Heart left ventricle (tissue), 13 donors: ENCODE measurements around the gene ITGA11.

Experiments used
- POLR2A ChIP-seq, 2 donors: fragments of 450-650 bp; IDR thresholded peaks; one replicate each; pipeline ENCODE4 v1.6.1; 2017; ENCODE audit warnings: antibody characterized with exemption in 2 of 2, mild to moderate bottlenecking in 2 of 2, moderate library complexity in 2 of 2
- TF ChIP-seq, protein P1 (sequence below), 12 donors: fragments of 200-600 bp; sonication (generic) in 4 of 12; IDR thresholded peaks; one replicate each; pipeline versions ENCODE4 v1.5.0 to v1.8.0; 2018 to 2022; ENCODE audit warnings: antibody characterized with exemption in 12 of 12, mild to moderate bottlenecking in 5 of 12
- donor health status: ischemic (EF 13 %, LVEDD 7.1; RV severe dilation, severe dysfunction).
- donor health status: DM: no; HTN: yes; CAD: no.
- donor health status: DM: no; HTN: no; CAD: no.
- donor health status: ischemic (EF 25% LVEDD 6.9; RV normal size, moderate dysfunction).
- donor health status: ischemic (EF 25% LVEDD 5.7; RV mildly dilated, moderate dysfunction).
- donor health status: ischemic (EF 35%, LVEDD 5.7; RV mildly dilated, moderate dysfunction).
- donor health status: nonischemic (EF 11% LVEDD 7.7; RV severe dilation, severe dysfunction).
- donor health status: DM: yes; HTN: yes; CAD: no.
- donor health status: PGD.
- donor health status: ischemic (EF 29% LVEDD 5.4; RV normal size, mild dysfunction).
- donor health status: nonischemic (EF 23%, LVEDD 6.1; RV moderate dilation, normal function).

DNA sequence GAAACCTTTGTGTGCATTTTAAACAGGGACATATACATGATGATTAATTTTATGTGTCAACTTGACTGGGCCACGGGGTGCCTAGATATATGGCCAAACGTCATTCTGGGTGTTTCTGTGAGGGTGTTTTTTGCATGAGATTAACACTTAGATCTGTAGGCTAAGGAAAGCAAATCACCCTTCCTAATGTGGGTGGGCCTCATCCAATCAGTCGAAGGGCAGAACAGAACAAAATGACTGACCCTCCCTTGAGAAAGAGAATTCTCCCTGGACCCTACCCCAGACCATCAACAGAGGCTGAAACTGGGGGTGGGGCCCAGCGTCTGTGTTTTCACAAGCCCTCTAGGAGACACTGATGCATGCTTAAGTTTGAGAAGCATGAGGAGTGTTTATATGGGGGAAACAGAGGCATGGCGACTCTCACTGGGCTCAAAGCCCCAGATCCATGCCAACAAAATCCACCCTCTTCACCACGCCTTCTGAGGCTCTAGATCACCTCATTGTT lies 56.2 kb downstream of the ITGA11 start:
- TF ChIP-seq, protein P1, sequence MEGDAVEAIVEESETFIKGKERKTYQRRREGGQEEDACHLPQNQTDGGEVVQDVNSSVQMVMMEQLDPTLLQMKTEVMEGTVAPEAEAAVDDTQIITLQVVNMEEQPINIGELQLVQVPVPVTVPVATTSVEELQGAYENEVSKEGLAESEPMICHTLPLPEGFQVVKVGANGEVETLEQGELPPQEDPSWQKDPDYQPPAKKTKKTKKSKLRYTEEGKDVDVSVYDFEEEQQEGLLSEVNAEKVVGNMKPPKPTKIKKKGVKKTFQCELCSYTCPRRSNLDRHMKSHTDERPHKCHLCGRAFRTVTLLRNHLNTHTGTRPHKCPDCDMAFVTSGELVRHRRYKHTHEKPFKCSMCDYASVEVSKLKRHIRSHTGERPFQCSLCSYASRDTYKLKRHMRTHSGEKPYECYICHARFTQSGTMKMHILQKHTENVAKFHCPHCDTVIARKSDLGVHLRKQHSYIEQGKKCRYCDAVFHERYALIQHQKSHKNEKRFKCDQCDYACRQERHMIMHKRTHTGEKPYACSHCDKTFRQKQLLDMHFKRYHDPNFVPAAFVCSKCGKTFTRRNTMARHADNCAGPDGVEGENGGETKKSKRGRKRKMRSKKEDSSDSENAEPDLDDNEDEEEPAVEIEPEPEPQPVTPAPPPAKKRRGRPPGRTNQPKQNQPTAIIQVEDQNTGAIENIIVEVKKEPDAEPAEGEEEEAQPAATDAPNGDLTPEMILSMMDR (IDR thresholded peaks at IDR 0.05), result no peak
- TF ChIP-seq POLR2A (IDR thresholded peaks at IDR 0.05), result no peak
